ENCODE results near the gene FSHB. TPM values are rescaled to one million over a fixed set of nuclear protein-coding genes. Genes with fewer than 3 reads are reported as not detected.

The FSHB gene
- total RNA-seq, 2 donors from 2014 or later, result not detected

GRCh38 chr11:30277176-30277575, 46.4 kb downstream of the FSHB start:
- Histone ChIP-seq H3K27ac (no peak overlapping the region), H3K27me3 (no peaks in the 10 kb centered on the region), H3K9me3 (no peaks in the 10 kb centered on the region), H3K4me3 (no peak overlapping the region), H3K4me1 (no peaks in the 10 kb centered on the region), H3K36me3 (replicated peaks in 1 of 2; ENCODE audit: insufficient read depth in 1 of 2, low read depth in 2 of 2) (no peaks in the 10 kb centered on the region)
- ATAC-seq (no peak), DNase-seq (no peak)
- intact Hi-C loops (cut with DNase I), result no loop called here
- TF ChIP-seq, protein P1, sequence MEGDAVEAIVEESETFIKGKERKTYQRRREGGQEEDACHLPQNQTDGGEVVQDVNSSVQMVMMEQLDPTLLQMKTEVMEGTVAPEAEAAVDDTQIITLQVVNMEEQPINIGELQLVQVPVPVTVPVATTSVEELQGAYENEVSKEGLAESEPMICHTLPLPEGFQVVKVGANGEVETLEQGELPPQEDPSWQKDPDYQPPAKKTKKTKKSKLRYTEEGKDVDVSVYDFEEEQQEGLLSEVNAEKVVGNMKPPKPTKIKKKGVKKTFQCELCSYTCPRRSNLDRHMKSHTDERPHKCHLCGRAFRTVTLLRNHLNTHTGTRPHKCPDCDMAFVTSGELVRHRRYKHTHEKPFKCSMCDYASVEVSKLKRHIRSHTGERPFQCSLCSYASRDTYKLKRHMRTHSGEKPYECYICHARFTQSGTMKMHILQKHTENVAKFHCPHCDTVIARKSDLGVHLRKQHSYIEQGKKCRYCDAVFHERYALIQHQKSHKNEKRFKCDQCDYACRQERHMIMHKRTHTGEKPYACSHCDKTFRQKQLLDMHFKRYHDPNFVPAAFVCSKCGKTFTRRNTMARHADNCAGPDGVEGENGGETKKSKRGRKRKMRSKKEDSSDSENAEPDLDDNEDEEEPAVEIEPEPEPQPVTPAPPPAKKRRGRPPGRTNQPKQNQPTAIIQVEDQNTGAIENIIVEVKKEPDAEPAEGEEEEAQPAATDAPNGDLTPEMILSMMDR (IDR thresholded peaks at IDR 0.05), result no peak
- no peak for TF ChIP-seq POLR2A (IDR thresholded peaks at IDR 0.05)

- WGBS, 2 donors, result 65 to 77% methylated on average over 2 of the region's 2 CpGs
- DNase-seq, result no peak
- TF ChIP-seq, protein P1 (IDR thresholded peaks at IDR 0.05), result no peak
- no peak for TF ChIP-seq POLR2A (IDR thresholded peaks at IDR 0.05)
- Histone ChIP-seq H3K27me3 (no peaks in the 10 kb centered on the region), H3K27ac (no peak overlapping the region), H3K36me3 (replicated peaks in 1 of 2; ENCODE audit: insufficient read depth in 1 of 2, low read depth in 2 of 2) (no peaks in the 10 kb centered on the region), H3K9me3 (no peaks in the 10 kb centered on the region), H3K4me1 (no peaks in the 10 kb centered on the region), H3K4me3 (no peak overlapping the region)
- intact Hi-C loops (cut with DNase I), result no loop called here
- ATAC-seq, result no peak
Observed at GRCh38 chr11:30279796-30280195, 49.0 kb downstream of the FSHB start.

DNA sequence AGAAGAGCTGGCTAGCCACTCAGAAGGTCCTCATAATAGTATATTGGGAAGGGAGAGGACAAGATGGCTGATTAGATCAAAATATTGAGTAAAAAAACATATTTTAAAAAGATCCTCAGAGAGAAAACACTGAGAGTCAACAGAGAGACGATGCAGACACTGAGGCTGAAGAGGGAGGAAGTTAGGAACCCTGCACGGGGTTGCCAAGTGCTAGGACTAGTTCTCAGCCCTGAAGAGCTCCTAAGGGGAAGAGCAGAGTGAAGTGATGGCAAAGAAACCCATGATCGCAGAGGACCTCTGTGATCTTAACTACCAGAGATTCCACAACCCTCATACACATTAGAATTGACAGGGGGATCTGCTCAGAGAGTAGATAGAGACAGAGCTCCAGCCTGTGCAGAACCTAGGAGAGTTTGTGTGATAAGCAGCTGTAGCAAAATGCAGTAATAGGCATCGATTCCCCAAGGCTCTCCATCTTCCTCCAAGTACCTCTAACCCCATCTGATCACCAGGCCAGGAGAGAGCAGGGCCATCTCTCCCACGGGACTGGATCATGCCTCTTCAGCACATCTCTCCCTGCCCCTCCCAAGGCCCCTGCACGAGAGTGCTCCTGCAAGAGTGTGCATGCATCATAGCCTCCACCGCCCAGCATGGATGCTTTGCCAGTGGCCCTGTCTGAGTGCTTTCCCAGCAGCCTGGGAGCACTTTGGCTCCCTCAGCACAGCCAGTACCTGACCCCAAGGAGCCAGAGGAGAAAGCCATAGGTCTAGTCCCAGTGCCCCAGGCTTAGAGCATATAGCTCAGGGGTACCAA, 50.9 kb downstream of the FSHB start:
- Histone ChIP-seq H3K27me3 (no peaks in the 10 kb centered on the region), H3K4me1 (no peaks in the 10 kb centered on the region), H3K27ac (no peak overlapping the region), H3K9me3 (no peaks in the 10 kb centered on the region), H3K4me3 (no peak overlapping the region), H3K36me3 (replicated peaks in 1 of 2; ENCODE audit: insufficient read depth in 1 of 2, low read depth in 2 of 2) (no peaks in the 10 kb centered on the region)
- WGBS, 2 donors, result 57 to 58% methylated on average over 5 to 7 of the region's 7 CpGs
- intact Hi-C loops (cut with DNase I), result no loop called here
- no peak for DNase-seq
- no peak for ATAC-seq
- no peak for TF ChIP-seq POLR2A (IDR thresholded peaks at IDR 0.05)
- TF ChIP-seq, protein P1 (IDR thresholded peaks at IDR 0.05), result no peak

DNA sequence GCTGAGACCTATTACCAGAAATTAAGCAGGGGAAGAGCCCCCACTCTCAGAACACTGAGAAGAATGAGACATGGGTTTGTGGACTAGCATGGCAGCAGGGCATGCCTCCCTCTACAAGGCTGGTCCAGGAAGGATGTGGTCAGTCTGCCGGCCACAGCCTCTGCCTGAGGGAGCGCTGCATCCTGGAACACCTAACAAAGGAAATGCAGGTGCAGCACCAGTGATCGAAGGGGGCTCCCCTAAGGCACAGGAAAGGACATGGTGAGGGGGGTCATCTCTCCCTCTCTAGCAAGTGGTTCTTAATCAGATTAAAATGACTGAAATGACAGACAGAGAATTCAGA, 51.4 kb downstream of the FSHB start:
- intact Hi-C loops (cut with DNase I), result no loop called here
- Histone ChIP-seq H3K36me3 (replicated peaks in 1 of 2; ENCODE audit: insufficient read depth in 1 of 2, low read depth in 2 of 2) (no peaks in the 10 kb centered on the region), H3K4me3 (no peak overlapping the region), H3K9me3 (no peaks in the 10 kb centered on the region), H3K27me3 (no peaks in the 10 kb centered on the region), H3K4me1 (no peaks in the 10 kb centered on the region), H3K27ac (no peak overlapping the region)
- no peak for TF ChIP-seq POLR2A (IDR thresholded peaks at IDR 0.05)
- TF ChIP-seq, protein P1 (IDR thresholded peaks at IDR 0.05), result no peak
- no peak for ATAC-seq
- WGBS, 2 donors, result 58 to 62% methylated on average over 2 to 3 of the region's 3 CpGs
- DNase-seq, result no peak

Other genes with a start within 250 kb of the FSHB start
- under 1 TPM in 1 of 2 donors, not detected in 1; 0.33 TPM for gene KCNA4, start 214.0 kb upstream of the FSHB start, total RNA-seq
- gene ARL14EP, start 92.1 kb downstream of the FSHB start, total RNA-seq, result 10 to 100 TPM in 1 of 2 donors, 1 to 10 TPM in 1; 7.9 to 12.5 TPM